Measurements from ENCODE around the gene CASZ1. TPM values are rescaled to one million over a fixed set of nuclear protein-coding genes. Genes with fewer than 3 reads are reported as not detected.

Gene CASZ1
- total and polyA plus RNA-seq, 2 experiments from 2014 or later = 6.2 to 6.7 TPM

- no peak for ATAC-seq
- Mint-ChIP-seq H3K27ac (no peak overlapping the region), H3K4me1 (peaks cover 41% of the 10 kb centered on the region), H3K9me3 (no peaks in the 10 kb centered on the region), H3K27me3 (ENCODE audit: insufficient read depth, low read depth, poor library complexity) (peaks cover 10% of the 10 kb centered on the region), H3K36me3 (ENCODE audit: low read depth) (no peaks in the 10 kb centered on the region), H3K4me3 (no peak overlapping the region)
- TF ChIP-seq ZNF462 (CRISPR knock-in tag; IDR thresholded peaks at IDR 0.05) = no peak
- TF ChIP-seq ZNF114 (CRISPR knock-in tag; IDR thresholded peaks at IDR 0.05) = no peak
- TF ChIP-seq JUNB (IDR thresholded peaks at IDR 0.05; ENCODE audit: unreplicated experiment) = no peak
- TF ChIP-seq EZH2 (IDR thresholded peaks at IDR 0.05; ENCODE audit: low read depth, unreplicated experiment) = no peak
- no peak for TF ChIP-seq CREB1 (CRISPR knock-in tag; IDR thresholded peaks at IDR 0.05; ENCODE audit: low read depth)
- no peak for TF ChIP-seq POLR2AphosphoS5 (IDR thresholded peaks at IDR 0.05; ENCODE audit: low read depth)
- no peak for TF ChIP-seq ETS1 (IDR thresholded peaks at IDR 0.05)
- no peak for TF ChIP-seq STAT1 (IDR thresholded peaks at IDR 0.05; ENCODE audit: unreplicated experiment)
- no peak for TF ChIP-seq ZNF331 (CRISPR knock-in tag; IDR thresholded peaks at IDR 0.05; ENCODE audit: low read depth)
- TF ChIP-seq NANOG (IDR thresholded peaks at IDR 0.05; ENCODE audit: borderline replicate concordance) = no peak
- TF ChIP-seq REST (IDR thresholded peaks at IDR 0.05; ENCODE audit: unreplicated experiment) = no peak
- TF ChIP-seq EZH2phosphoT487 (IDR thresholded peaks at IDR 0.05; ENCODE audit: unreplicated experiment) = no peak
- TF ChIP-seq CTCF (conservative IDR thresholded peaks at IDR 0.05; ENCODE audit: low read depth in 2 of 2) = no peak
- no peak for DNase-seq (ENCODE audit: low spot score)
- H3K9me2 ChIP-seq (ENCODE audit: insufficient read depth) = no peaks in the 10 kb centered on the region
- H3K4me3 ChIP-seq = no peak overlapping the region
- no peaks in the 10 kb centered on the region for H3K79me2 ChIP-seq (replicated peaks; ENCODE audit: insufficient read depth)
- H3K4me1 ChIP-seq (ENCODE audit: insufficient read depth) = peaks cover 7% of the 10 kb centered on the region; the same call in 1 of the 2 replicates
- no peaks in the 10 kb centered on the region for H3F3A ChIP-seq (replicated peaks; ENCODE audit: low read depth)
- H3K36me3 ChIP-seq (ENCODE audit: insufficient read depth) = no peaks in the 10 kb centered on the region
- no peak overlapping the region for H2AFZ ChIP-seq
- H3K27me3 ChIP-seq (ENCODE audit: insufficient read depth) = no peaks in the 10 kb centered on the region
- no peak overlapping the region for H3K27ac ChIP-seq (ENCODE audit: low read depth)
- H4K20me1 ChIP-seq (replicated peaks; ENCODE audit: insufficient read depth) = no peaks in the 10 kb centered on the region
- no peak overlapping the region for H3K4me2 ChIP-seq
Measured at GRCh38 chr1:10760566-10761502, 35.6 kb downstream of the CASZ1 start.
